Measurements from ENCODE around the gene SFSWAP. TPM values are rescaled to one million over a fixed set of nuclear protein-coding genes. Genes with fewer than 3 reads are reported as not detected.

Gene SFSWAP
- total RNA-seq, 1 donor from 2014 or later, result 83.3 TPM

DNA sequence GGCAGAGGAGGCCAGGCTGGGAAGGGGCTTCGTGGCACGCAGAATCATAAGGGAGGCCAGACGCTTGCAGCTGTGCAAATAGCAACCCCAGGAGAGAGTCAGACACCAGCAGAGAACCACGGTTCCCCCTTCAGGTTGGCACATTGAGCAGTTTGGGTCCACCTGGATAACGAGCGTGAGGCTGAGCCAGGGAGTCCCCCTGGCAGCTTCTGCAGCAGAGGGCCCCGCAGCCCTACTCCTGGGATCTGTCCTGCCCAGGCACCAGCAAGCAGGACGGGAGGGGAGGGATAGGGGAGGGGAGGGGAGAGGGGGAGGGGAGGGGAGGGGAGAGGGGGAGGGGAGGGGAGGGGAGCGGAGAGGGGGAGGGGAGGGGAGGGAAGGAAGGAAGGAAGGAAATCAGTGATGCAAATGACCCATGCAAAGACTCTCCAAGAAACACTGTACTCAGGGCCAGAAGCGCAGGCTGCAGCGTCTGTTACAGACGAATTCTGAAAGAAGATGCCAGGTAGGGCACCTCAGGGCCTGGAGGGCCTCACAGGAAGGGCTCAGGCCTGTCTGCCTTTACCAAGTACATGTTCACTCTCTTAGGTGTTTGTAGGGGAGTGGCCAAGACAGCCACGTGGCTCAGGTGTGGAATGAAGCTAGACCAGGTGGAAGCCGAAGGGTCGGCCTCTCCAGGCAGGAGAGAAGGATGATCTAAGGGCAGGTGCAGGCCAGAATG is 85.0 kb downstream of the SFSWAP start:
- Mint-ChIP-seq H3K36me3 (ENCODE audit: low read depth) (peaks cover 25% of the 10 kb centered on the region), H3K9me3 (no peaks in the 10 kb centered on the region), H3K4me1 (peaks cover 15% of the 10 kb centered on the region), H3K27ac (ENCODE audit: unreplicated experiment) (peak overlapping the region; percentile 60), H3K27me3 (ENCODE audit: low read depth) (no peaks in the 10 kb centered on the region), H3K4me3 (no peak overlapping the region)
- TF ChIP-seq, protein P1, sequence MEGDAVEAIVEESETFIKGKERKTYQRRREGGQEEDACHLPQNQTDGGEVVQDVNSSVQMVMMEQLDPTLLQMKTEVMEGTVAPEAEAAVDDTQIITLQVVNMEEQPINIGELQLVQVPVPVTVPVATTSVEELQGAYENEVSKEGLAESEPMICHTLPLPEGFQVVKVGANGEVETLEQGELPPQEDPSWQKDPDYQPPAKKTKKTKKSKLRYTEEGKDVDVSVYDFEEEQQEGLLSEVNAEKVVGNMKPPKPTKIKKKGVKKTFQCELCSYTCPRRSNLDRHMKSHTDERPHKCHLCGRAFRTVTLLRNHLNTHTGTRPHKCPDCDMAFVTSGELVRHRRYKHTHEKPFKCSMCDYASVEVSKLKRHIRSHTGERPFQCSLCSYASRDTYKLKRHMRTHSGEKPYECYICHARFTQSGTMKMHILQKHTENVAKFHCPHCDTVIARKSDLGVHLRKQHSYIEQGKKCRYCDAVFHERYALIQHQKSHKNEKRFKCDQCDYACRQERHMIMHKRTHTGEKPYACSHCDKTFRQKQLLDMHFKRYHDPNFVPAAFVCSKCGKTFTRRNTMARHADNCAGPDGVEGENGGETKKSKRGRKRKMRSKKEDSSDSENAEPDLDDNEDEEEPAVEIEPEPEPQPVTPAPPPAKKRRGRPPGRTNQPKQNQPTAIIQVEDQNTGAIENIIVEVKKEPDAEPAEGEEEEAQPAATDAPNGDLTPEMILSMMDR (conservative IDR thresholded peaks at IDR 0.05), result no peak
- DNase-seq (ENCODE audit: low read depth, low spot score), result no peak

DNA sequence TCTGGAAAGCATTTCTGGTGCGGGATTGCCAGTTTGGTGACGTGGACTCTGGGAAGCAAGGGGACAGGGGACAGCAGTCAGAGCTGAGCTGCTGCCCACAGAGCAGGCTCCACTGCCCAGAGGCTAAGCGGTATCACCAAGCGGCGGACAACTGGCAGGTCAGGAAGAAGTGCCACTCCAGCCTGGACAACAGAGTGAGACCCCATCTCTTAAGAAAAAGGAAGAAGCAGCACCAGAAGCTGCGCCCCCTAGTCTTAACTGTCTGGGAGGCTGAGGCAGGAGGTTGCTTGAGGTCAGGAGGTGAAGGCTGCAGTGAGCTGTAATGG is 85.5 kb downstream of the SFSWAP start:
- TF ChIP-seq, protein P1 (conservative IDR thresholded peaks at IDR 0.05), result no peak
- peak overlapping the region; percentile 60 for H3K27ac Mint-ChIP-seq (ENCODE audit: unreplicated experiment)
- DNase-seq (ENCODE audit: low read depth, low spot score), result no peak
- peaks cover 15% of the 10 kb centered on the region for H3K4me1 Mint-ChIP-seq
- no peaks in the 10 kb centered on the region for H3K9me3 Mint-ChIP-seq
- no peak overlapping the region for H3K4me3 Mint-ChIP-seq
- H3K36me3 Mint-ChIP-seq (ENCODE audit: low read depth), result peaks cover 25% of the 10 kb centered on the region
- H3K27me3 Mint-ChIP-seq (ENCODE audit: low read depth), result no peaks in the 10 kb centered on the region

GRCh38 chr12:131796754-131797587 is 86.1 kb downstream of the SFSWAP start:
- no peaks in the 10 kb centered on the region for H3K27me3 Mint-ChIP-seq (ENCODE audit: low read depth)
- H3K4me1 Mint-ChIP-seq, result peaks cover 15% of the 10 kb centered on the region
- H3K9me3 Mint-ChIP-seq, result no peaks in the 10 kb centered on the region
- H3K4me3 Mint-ChIP-seq, result no peak overlapping the region
- no peak for DNase-seq (ENCODE audit: low read depth, low spot score)
- TF ChIP-seq, protein P1 (conservative IDR thresholded peaks at IDR 0.05), result no peak
- H3K36me3 Mint-ChIP-seq (ENCODE audit: low read depth), result peaks cover 24% of the 10 kb centered on the region
- H3K27ac Mint-ChIP-seq (ENCODE audit: unreplicated experiment), result no peak overlapping the region

DNA sequence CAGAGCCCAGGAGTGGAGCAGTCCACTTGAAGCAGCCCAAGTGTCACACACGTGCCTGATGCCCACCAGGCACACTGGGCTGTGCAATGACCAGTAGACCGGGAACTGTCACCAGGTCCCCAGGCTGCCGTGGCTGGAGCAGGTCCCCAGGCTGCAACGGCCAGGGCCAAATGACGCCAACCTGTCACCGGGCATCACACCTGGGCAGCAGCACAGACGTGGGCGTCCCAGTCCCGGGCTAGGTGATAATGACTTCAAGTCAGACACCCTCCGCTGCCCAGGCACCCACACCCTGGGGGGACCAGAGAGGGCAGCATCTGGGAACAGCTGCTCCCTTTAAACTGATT is 86.7 kb downstream of the SFSWAP start:
- Mint-ChIP-seq H3K4me1 (peaks cover 13% of the 10 kb centered on the region), H3K36me3 (ENCODE audit: low read depth) (peaks cover 22% of the 10 kb centered on the region), H3K9me3 (no peaks in the 10 kb centered on the region), H3K27ac (ENCODE audit: unreplicated experiment) (no peak overlapping the region), H3K27me3 (ENCODE audit: low read depth) (no peaks in the 10 kb centered on the region), H3K4me3 (no peak overlapping the region)
- no peak for DNase-seq (ENCODE audit: low read depth, low spot score)
- TF ChIP-seq, protein P1 (conservative IDR thresholded peaks at IDR 0.05), result no peak

DNA sequence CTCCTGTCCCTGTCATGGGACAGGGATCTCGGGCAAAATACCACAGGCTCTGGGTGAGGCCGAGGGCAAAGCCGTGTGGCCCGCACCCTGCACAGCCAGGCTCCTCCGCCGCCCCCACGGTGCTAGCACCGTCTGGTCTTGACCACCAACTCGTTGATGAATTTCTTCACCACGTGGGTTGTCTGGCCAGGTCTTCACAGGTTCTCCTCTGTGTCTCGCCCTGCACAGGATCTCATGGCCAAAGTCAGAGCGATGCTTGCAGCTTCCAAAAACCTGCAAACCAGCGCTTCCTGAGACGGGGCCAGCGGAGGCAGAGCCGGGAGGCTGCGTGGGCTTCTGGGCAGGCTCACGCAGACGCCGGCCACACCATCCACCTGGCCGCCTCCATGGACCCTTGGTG is 88.3 kb downstream of the SFSWAP start:
- Mint-ChIP-seq H3K4me3 (no peak overlapping the region), H3K27me3 (ENCODE audit: low read depth) (no peaks in the 10 kb centered on the region), H3K27ac (ENCODE audit: unreplicated experiment) (no peak overlapping the region), H3K36me3 (ENCODE audit: low read depth) (peaks cover 17% of the 10 kb centered on the region), H3K9me3 (no peaks in the 10 kb centered on the region), H3K4me1 (peaks cover 4% of the 10 kb centered on the region)
- TF ChIP-seq, protein P1 (conservative IDR thresholded peaks at IDR 0.05), result no peak
- DNase-seq (ENCODE audit: low read depth, low spot score), result no peak

Measured in neural crest cell (in vitro differentiated cells).